Gastrocnemius medialis (tissue), 4 donors: Measurements from ENCODE around the gene TRAP1. TPM values are rescaled to one million over a fixed set of nuclear protein-coding genes. Genes with fewer than 3 reads are reported as not detected.

Experiments
- ATAC-seq, 2 donors: fragments of 150-250 bp; one replicate each; pipeline ENCODE4 v1.9.1; 2016
- DNase-seq, 2 donors: peaks; one replicate each; pipeline ENCODE4 v3.0.0-alpha.2; 2019
- H3K27ac ChIP-seq, 4 donors: fragments of 200-600 bp; sonication (generic); 1 replicate in 1 of 4; 2 replicates in 3 of 4; pipeline ENCODE4 v1.5.1; 2016 to 2018; ENCODE audit warnings: mild to moderate bottlenecking in 2 of 4, moderate library complexity in 1 of 4
- H3K27me3 ChIP-seq, 3 donors: fragments of 200-600 bp; sonication (generic) in 2 of 3; 1 replicate in 1 of 3; 2 replicates in 2 of 3; pipeline versions ENCODE4 v1.5.1 to v1.6.0; 2016 to 2019; ENCODE audit warnings: mild to moderate bottlenecking in 1 of 3, moderate library complexity in 1 of 3
- H3K36me3 ChIP-seq, 2 donors: fragments of 200-600 bp; sonication (generic) in 1 of 2; one replicate each; pipeline ENCODE4 v1.5.1; 2017 to 2018
- H3K4me1 ChIP-seq, 2 donors: fragments of 200-600 bp; sonication (generic) in 1 of 2; one replicate each; pipeline ENCODE4 v1.5.1; 2016 to 2017; ENCODE audit warnings: mild to moderate bottlenecking in 2 of 2
- H3K4me3 ChIP-seq, 4 donors: fragments of 200-600 bp; sonication (generic) in 3 of 4; 1 replicate in 1 of 4; 2 replicates in 3 of 4; pipeline ENCODE4 v1.5.1; 2016 to 2019; ENCODE audit warnings: mild to moderate bottlenecking in 2 of 4
- H3K9me3 ChIP-seq, 3 donors: fragments of 200-600 bp; sonication (generic) in 2 of 3; 1 replicate in 1 of 3; 2 replicates in 2 of 3; pipeline ENCODE4 v1.5.1; 2016 to 2019
- CTCF ChIP-seq, 5 experiments: fragments of 450-650 bp in 3 of 5; fragments of 200-600 bp in 2 of 5; sonication (generic) in 2 of 5; IDR thresholded peaks in 4 of 5; conservative IDR thresholded peaks in 1 of 5; 1 replicate in 4 of 5; 2 replicates in 1 of 5; pipeline ENCODE4 v1.5.1; 2016 to 2019; ENCODE audit warnings: antibody characterized with exemption in 5 of 5, mild to moderate bottlenecking in 3 of 5, moderate library complexity in 3 of 5
- POLR2A ChIP-seq, 2 donors: fragments of 450-650 bp; IDR thresholded peaks; one replicate each; pipeline ENCODE4 v1.6.1; 2017; ENCODE audit warnings: antibody characterized with exemption in 2 of 2, mild to moderate bottlenecking in 2 of 2, moderate library complexity in 2 of 2
- in situ Hi-C, 4 donors: fragments of 200-750 bp; cut with MboI; loops; one replicate each; pipeline versions ENCODE4 v1.15.0 to v1.8.0; 2017; ENCODE audit warnings: low sequenced_read_pairs in 4 of 4
- intact Hi-C: fragments of 100-400 bp; cut with DNase I; formaldehyde crosslinking; loops from one replicate; pipeline ENCODE4 v1.15.1; 2023; ENCODE audit warnings: low total_unique reads
- total RNA-seq, 4 donors: library from RNA; depleted of rRNA; stranded (reverse); fragments of >200 nt; gene quantifications; one replicate each; pipeline versions ENCODE4 v1.1.0 to v1.2.3, GENCODE V29; 2016

The TRAP1 gene
- total RNA-seq, 4 donors from 2014 or later, result 103 to 140 (median 122) TPM

GRCh38 chr16:3732171-3732570 is 14.8 kb upstream of the TRAP1 start:
- Histone ChIP-seq H3K27ac (no peak overlapping the region), H3K9me3 (no peaks in the 10 kb centered on the region), H3K36me3 (peaks cover 0 to 89% of the 10 kb centered on the region in 2 donors), H3K4me1 (no peaks in the 10 kb centered on the region), H3K4me3 (no peak overlapping the region), H3K27me3 (no peaks in the 10 kb centered on the region)
- in situ Hi-C loops, result no loop called here
- ATAC-seq, result no peak
- no peak for DNase-seq
- intact Hi-C loops, result no loop called here
- TF ChIP-seq POLR2A (IDR thresholded peaks at IDR 0.05) (no peak), CTCF (IDR thresholded peaks at IDR 0.05 in 4 of 5, conservative IDR thresholded peaks at IDR 0.05 in 1 of 5) (no peak)

GRCh38 chr16:3731126-3731935 is 14.0 kb upstream of the TRAP1 start:
- in situ Hi-C loops, result no loop called here
- no peak for ATAC-seq
- no peaks in the 10 kb centered on the region for H3K9me3 ChIP-seq

GRCh38 chr16:3730161-3731125 is 13.1 kb upstream of the TRAP1 start:
- intact Hi-C loops (no loop called here), in situ Hi-C loops (no loop called here)
- peaks cover 0 to 75% of the 10 kb centered on the region in 2 donors for H3K36me3 ChIP-seq
- no peaks in the 10 kb centered on the region for H3K4me1 ChIP-seq
- H3K9me3 ChIP-seq, result no peaks in the 10 kb centered on the region
- H3K4me3 ChIP-seq, result no peak overlapping the region
- H3K27me3 ChIP-seq, result no peaks in the 10 kb centered on the region
- TF ChIP-seq CTCF (IDR thresholded peaks at IDR 0.05 in 4 of 5, conservative IDR thresholded peaks at IDR 0.05 in 1 of 5), result no peak
- TF ChIP-seq POLR2A (IDR thresholded peaks at IDR 0.05), result no peak
- no peak for DNase-seq
- H3K27ac ChIP-seq, result no peak overlapping the region
- no peak for ATAC-seq

More at GRCh38 chr16:3731126-3731935, 14.0 kb upstream of the TRAP1 start:
- peaks cover 0 to 84% of the 10 kb centered on the region in 2 donors for H3K36me3 ChIP-seq
- intact Hi-C loops, result no loop called here
- no peak for TF ChIP-seq CTCF (IDR thresholded peaks at IDR 0.05 in 4 of 5, conservative IDR thresholded peaks at IDR 0.05 in 1 of 5)
- no peak for TF ChIP-seq POLR2A (IDR thresholded peaks at IDR 0.05)
- H3K27me3 ChIP-seq, result no peaks in the 10 kb centered on the region
- H3K4me3 ChIP-seq, result no peak overlapping the region
- H3K4me1 ChIP-seq, result no peaks in the 10 kb centered on the region
- H3K27ac ChIP-seq, result no peak overlapping the region
- DNase-seq, result no peak

GRCh38 chr16:3729161-3730112 is 12.1 kb upstream of the TRAP1 start:
- no peak for TF ChIP-seq POLR2A (IDR thresholded peaks at IDR 0.05)
- TF ChIP-seq CTCF (IDR thresholded peaks at IDR 0.05 in 4 of 5, conservative IDR thresholded peaks at IDR 0.05 in 1 of 5), result no peak
- intact Hi-C loops (no loop called here), in situ Hi-C loops (no loop called here)
- no peak overlapping the region for H3K4me3 ChIP-seq
- no peaks in the 10 kb centered on the region for H3K4me1 ChIP-seq
- H3K27me3 ChIP-seq, result no peaks in the 10 kb centered on the region
- DNase-seq (no peak), ATAC-seq (no peak)
- H3K27ac ChIP-seq, result no peak overlapping the region
- peaks cover 0 to 65% of the 10 kb centered on the region in 2 donors for H3K36me3 ChIP-seq
- H3K9me3 ChIP-seq, result no peaks in the 10 kb centered on the region
